RWPE1 (cell line): ENCODE data around the gene TIMP4.

Experiments
- CTCF ChIA-PET: fragments of 350-600 bp; sonication (Branson Sonifier 250); formaldehyde crosslinking; extraction: SDS; loops from one replicate; lab custom pipeline; 2021; lab: Yijun Ruan, JAX
- POLR2A ChIA-PET: fragments of 400-600 bp; formaldehyde crosslinking; extraction: SDS; loops from one replicate; lab custom pipeline; 2020; ENCODE audit warnings: antibody characterized with exemption; ENCODE audit not compliant: low non-redundant PET; lab: Yijun Ruan, JAX
- DNase-seq: peaks from one replicate; pipeline ENCODE4 v3.0.0; 2012; ENCODE audit warnings: low spot score
- H3K27ac ChIP-seq: fragments of 450-650 bp; 2 replicates; pipeline ENCODE4 v1.5.1; 2017
- TF ChIP-seq, protein P1 (sequence below): fragments of 450-650 bp; conservative IDR thresholded peaks from 2 replicates; pipeline ENCODE4 v1.5.1; 2017; ENCODE audit warnings: low read depth, mild to moderate bottlenecking

Gene TIMP4

DNA sequence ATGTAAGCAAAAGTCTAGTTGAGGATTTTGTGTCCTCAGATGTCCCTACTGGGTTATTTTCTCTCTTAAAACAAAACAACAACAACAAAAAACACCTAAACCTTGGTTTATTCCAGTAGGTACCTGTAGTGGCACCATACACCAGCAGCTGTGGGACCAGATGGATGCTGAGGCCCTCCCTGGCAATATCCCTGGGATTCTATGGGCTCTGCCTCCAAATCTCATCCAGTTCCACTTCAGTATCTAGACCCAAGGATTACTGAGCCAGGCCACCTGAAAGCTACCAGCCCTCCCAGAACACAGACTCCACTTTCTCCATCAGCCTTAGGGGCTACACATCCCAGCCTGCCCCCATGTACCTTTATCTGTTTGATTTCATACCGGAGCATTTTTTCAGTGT, 1.7 kb downstream of the TIMP4 start:
- no peak overlapping the region for H3K27ac ChIP-seq
- TF ChIP-seq, protein P1, sequence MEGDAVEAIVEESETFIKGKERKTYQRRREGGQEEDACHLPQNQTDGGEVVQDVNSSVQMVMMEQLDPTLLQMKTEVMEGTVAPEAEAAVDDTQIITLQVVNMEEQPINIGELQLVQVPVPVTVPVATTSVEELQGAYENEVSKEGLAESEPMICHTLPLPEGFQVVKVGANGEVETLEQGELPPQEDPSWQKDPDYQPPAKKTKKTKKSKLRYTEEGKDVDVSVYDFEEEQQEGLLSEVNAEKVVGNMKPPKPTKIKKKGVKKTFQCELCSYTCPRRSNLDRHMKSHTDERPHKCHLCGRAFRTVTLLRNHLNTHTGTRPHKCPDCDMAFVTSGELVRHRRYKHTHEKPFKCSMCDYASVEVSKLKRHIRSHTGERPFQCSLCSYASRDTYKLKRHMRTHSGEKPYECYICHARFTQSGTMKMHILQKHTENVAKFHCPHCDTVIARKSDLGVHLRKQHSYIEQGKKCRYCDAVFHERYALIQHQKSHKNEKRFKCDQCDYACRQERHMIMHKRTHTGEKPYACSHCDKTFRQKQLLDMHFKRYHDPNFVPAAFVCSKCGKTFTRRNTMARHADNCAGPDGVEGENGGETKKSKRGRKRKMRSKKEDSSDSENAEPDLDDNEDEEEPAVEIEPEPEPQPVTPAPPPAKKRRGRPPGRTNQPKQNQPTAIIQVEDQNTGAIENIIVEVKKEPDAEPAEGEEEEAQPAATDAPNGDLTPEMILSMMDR: no peak
- DNase-seq: no peak
- CTCF ChIA-PET: interaction anchor here (0.6 kb wide), 1 partner anchor 550 kb away, joined by 4 read pairs; no protein-coding TSS in a partner anchor
- POLR2A ChIA-PET: no interaction called here

DNA sequence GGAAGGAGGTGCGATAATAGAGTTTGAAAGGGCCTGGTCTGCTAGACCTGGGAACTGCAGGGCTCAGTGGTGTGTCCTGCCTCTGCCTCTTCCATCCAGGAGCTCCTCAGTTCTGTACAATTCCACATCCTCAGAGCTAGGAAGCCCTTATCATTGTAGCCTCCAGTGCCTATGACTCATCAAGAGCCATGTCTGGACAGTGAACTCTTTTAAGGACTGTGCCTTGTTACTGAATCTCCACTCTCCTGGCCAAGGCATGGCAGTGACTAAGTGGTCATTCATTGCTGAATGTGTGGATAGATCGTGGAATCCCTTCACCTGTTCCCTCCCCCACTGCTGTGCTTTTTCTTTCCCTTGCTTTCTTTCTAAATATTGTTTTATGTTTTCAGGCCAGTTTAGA, 2.9 kb downstream of the TIMP4 start:
- ChIA-PET POLR2A (no interaction called here), CTCF (interaction anchor here (0.9 kb wide), 1 partner anchor 18 kb away, joined by 3 read pairs; no protein-coding TSS in a partner anchor)
- peak; percentile 49 for DNase-seq
- TF ChIP-seq, protein P1: no peak
- peak overlapping the region; percentile 48; the same call in 1 of the 2 replicates for H3K27ac ChIP-seq

DNA sequence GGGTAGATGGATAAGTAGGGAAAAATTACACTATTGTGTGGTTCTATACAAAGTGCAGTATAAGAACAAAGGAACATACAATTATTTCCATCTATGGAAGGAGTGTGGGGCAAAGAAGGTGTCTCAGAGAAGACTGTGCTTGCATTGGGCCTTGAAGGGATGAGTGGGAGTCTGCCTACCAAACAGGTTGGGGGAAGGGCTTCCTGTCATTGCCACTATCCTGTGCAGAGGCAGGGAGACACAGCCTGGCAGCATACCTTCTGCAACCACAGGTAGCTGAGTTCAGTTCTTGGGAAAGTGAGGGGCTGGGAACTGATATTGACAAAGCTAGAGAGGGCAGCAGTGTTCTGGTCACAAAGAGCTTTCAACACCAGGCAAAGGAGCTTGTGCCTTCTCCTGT, 3.4 kb downstream of the TIMP4 start:
- no peak for DNase-seq
- POLR2A ChIA-PET: no interaction called here
- TF ChIP-seq, protein P1: no peak
- CTCF ChIA-PET: interaction anchor here (0.9 kb wide), 1 partner anchor 17 kb away, joined by 3 read pairs; no protein-coding TSS in a partner anchor
- H3K27ac ChIP-seq: peak overlapping the region; percentile 48; the same call in 1 of the 2 replicates

DNA sequence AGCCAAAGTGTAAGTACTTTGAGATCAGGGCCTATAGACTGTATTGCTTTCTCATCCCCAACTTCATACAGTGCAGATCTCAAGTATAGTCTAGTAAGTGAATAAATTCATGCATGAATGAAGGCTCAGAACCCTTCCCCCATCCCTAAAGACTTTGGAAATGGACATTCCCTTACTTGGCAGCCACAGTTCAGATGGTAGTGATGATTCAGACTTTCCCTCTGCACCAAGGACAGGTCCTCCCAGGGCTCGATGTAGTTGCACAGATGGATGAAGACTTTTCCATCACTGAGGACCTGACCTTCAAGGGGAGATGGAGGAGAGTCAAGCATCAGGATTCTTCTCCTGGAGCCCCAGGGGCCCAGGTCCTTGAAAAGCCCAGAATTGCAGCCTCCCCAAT, 4.6 kb downstream of the TIMP4 start:
- POLR2A ChIA-PET: no interaction called here
- DNase-seq: no peak
- CTCF ChIA-PET: interaction anchor here (0.8 kb wide), 1 partner anchor 24 kb away, joined by 3 read pairs; no protein-coding TSS in a partner anchor
- no peak overlapping the region for H3K27ac ChIP-seq
- TF ChIP-seq, protein P1: no peak

DNA sequence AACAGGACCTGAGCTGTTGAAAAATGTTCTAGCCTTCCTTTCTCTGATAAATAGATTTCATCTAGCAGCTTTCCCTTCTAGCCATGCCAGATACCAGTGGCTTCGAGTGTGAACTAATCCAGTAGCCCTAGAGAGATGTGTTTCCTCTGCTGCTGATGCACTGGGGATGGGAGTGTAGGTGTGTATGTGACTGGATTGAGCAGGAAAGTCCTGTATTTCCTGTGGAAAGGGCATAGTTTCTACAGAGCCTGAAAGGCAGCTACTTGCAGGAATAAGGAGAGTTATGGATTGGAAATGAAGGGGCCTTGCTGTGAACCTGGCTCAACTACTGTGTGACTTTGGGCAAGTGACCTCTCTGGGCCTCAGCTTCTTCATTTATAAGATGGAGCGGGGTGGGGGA, 8.6 kb downstream of the TIMP4 start:
- POLR2A ChIA-PET: no interaction called here

DNA sequence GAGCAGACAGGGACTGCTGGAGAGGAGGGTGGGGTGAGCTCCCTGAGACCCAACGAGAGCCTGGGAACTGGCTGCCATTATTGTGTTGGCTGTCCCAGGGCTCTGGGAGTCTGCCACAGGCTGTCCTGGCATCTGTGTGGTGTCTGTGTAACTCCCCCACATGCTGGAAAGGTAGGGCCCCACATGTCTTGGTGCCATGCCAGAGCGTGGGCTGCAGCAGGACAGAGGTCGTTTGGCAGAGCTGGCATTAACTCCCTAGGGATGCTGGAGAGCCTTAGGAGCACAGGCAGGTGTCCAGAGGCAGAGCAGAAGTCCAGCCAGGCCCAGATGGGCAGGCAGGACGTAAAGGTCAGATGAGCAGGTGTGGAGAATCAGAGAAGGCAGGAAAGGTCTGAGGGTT, 9.7 kb downstream of the TIMP4 start:
- no peak overlapping the region for H3K27ac ChIP-seq
- POLR2A ChIA-PET: no interaction called here
- DNase-seq: no peak
- TF ChIP-seq, protein P1: no peak
- CTCF ChIA-PET: no interaction called here

More for the DNA sequence above, 8.6 kb downstream of the TIMP4 start:
- TF ChIP-seq, protein P1: no peak
- no peak for DNase-seq
- H3K27ac ChIP-seq: no peak overlapping the region
- CTCF ChIA-PET: interaction anchor here (1.3 kb wide), 1 partner anchor 15 kb away, joined by 4 read pairs; no protein-coding TSS in a partner anchor
